Ectodermal cell (in vitro differentiated cells): ENCODE data around the gene RAB36.
A peak's percentile ranks its signal among the peaks of the same experiment; 100 is the strongest.

Experiments
- H3K27ac ChIP-seq: 2 replicates; pipeline ENCODE4 v1.7.0; 2013; ENCODE audit warnings: mild to moderate bottlenecking, low read depth, low read length; ENCODE audit not compliant: insufficient read depth, poor library complexity, severe bottlenecking
- H3K27me3 ChIP-seq: 2 replicates; pipeline ENCODE4 v1.7.0; 2013; ENCODE audit warnings: mild to moderate bottlenecking, low read length; ENCODE audit not compliant: insufficient read depth, control insufficient read depth, poor library complexity, severe bottlenecking
- H3K36me3 ChIP-seq: one replicate; pipeline ENCODE4 v1.7.0; 2013; ENCODE audit warnings: low read length; ENCODE audit not compliant: control insufficient read depth, insufficient read depth
- H3K4me1 ChIP-seq: one replicate; pipeline ENCODE4 v1.7.0; 2013; ENCODE audit warnings: low read length; ENCODE audit not compliant: control insufficient read depth, insufficient read depth
- H3K4me3 ChIP-seq: 2 replicates; pipeline ENCODE4 v1.7.0; 2013; ENCODE audit warnings: low read depth, low read length, control low read depth; ENCODE audit not compliant: insufficient read depth
- H3K9me3 ChIP-seq: 2 replicates; pipeline ENCODE4 v1.7.0; 2013; ENCODE audit warnings: mild to moderate bottlenecking, low read length, moderate library complexity; ENCODE audit not compliant: control insufficient read depth
- WGBS, 2 experiments: methylation state at CpG; one replicate each; pipeline ENCODE4 v1.1.7; 2013; ENCODE audit warnings: missing lambda C conversion rate in 2 of 2; 5-methylcytosine and 5-hydroxymethylcytosine counted together

The RAB36 gene

GRCh38 chr22:23138584-23139435, 6.5 kb upstream of the RAB36 start:
- Histone ChIP-seq H3K4me1 (peaks cover 11% of the 10 kb centered on the region), H3K4me3 (no peak overlapping the region), H3K9me3 (no peaks in the 10 kb centered on the region), H3K27ac (no peak overlapping the region), H3K27me3 (no peaks in the 10 kb centered on the region), H3K36me3 (no peaks in the 10 kb centered on the region)
- WGBS, 2 experiments = 91 to 94% methylated on average over 11 to 12 of the region's 12 CpGs

GRCh38 chr22:23140385-23140784, 4.9 kb upstream of the RAB36 start:
- Histone ChIP-seq H3K27me3 (no peaks in the 10 kb centered on the region), H3K27ac (no peak overlapping the region)

GRCh38 chr22:23142546-23143105, 2.7 kb upstream of the RAB36 start:
- Histone ChIP-seq H3K27me3 (no peaks in the 10 kb centered on the region), H3K4me1 (peaks cover 18% of the 10 kb centered on the region), H3K9me3 (no peaks in the 10 kb centered on the region), H3K4me3 (no peak overlapping the region), H3K36me3 (no peaks in the 10 kb centered on the region), H3K27ac (peak overlapping the region; percentile 81)
- 90 to 93% methylated on average over 9 of the region's 9 CpGs for WGBS, 2 experiments

More at GRCh38 chr22:23140385-23140784, 4.9 kb upstream of the RAB36 start:
- Histone ChIP-seq H3K36me3 (no peaks in the 10 kb centered on the region), H3K4me1 (peaks cover 11% of the 10 kb centered on the region), H3K4me3 (no peak overlapping the region), H3K9me3 (no peaks in the 10 kb centered on the region)

GRCh38 chr22:23143119-23143518, 2.2 kb upstream of the RAB36 start:
- Histone ChIP-seq H3K4me1 (peaks cover 18% of the 10 kb centered on the region), H3K27me3 (no peaks in the 10 kb centered on the region), H3K9me3 (no peaks in the 10 kb centered on the region), H3K36me3 (no peaks in the 10 kb centered on the region), H3K27ac (no peak overlapping the region), H3K4me3 (no peak overlapping the region)
- WGBS, 2 experiments = 86 to 100% methylated on average over 1 of the region's 1 CpG

GRCh38 chr22:23144432-23144831, 845 bp upstream of the RAB36 start:
- no peak overlapping the region for H3K4me3 ChIP-seq
- H3K27ac ChIP-seq = no peak overlapping the region
- WGBS, 2 experiments = 82 to 94% methylated on average over 2 to 4 of the region's 4 CpGs
- H3K36me3 ChIP-seq = no peaks in the 10 kb centered on the region
- H3K4me1 ChIP-seq = peaks cover 18% of the 10 kb centered on the region
- H3K27me3 ChIP-seq = no peaks in the 10 kb centered on the region
- H3K9me3 ChIP-seq = no peaks in the 10 kb centered on the region

- Histone ChIP-seq H3K4me1 (peaks cover 23% of the 10 kb centered on the region), H3K4me3 (peak overlapping the region; percentile 51), H3K27ac (peak overlapping the region; percentile 38), H3K27me3 (no peaks in the 10 kb centered on the region), H3K36me3 (peaks cover 3% of the 10 kb centered on the region), H3K9me3 (no peaks in the 10 kb centered on the region)
- 74 to 75% methylated on average over 2 of the region's 2 CpGs for WGBS, 2 experiments
Measured at GRCh38 chr22:23145878-23146470, 697 bp downstream of the RAB36 start.

- Histone ChIP-seq H3K36me3 (peaks cover 3% of the 10 kb centered on the region), H3K27ac (no peak overlapping the region), H3K4me3 (no peak overlapping the region), H3K4me1 (peaks cover 17% of the 10 kb centered on the region), H3K9me3 (no peaks in the 10 kb centered on the region), H3K27me3 (no peaks in the 10 kb centered on the region)
- 88 to 89% methylated on average over 8 of the region's 8 CpGs for WGBS, 2 experiments
Measured at GRCh38 chr22:23146478-23147205, 1.4 kb downstream of the RAB36 start.

- 91 to 92% methylated on average over 6 of the region's 6 CpGs for WGBS, 2 experiments
- Histone ChIP-seq H3K27ac (no peak overlapping the region), H3K36me3 (peaks cover 3% of the 10 kb centered on the region), H3K4me3 (no peak overlapping the region), H3K4me1 (peaks cover 13% of the 10 kb centered on the region), H3K9me3 (no peaks in the 10 kb centered on the region), H3K27me3 (no peaks in the 10 kb centered on the region)
Measured at GRCh38 chr22:23147617-23148387, 2.5 kb downstream of the RAB36 start.

- WGBS, 2 experiments = 81 to 82% methylated on average over 15 of the region's 15 CpGs
- Histone ChIP-seq H3K27ac (no peak overlapping the region), H3K27me3 (no peaks in the 10 kb centered on the region), H3K9me3 (no peaks in the 10 kb centered on the region), H3K4me3 (no peak overlapping the region), H3K4me1 (peaks cover 16% of the 10 kb centered on the region), H3K36me3 (peaks cover 3% of the 10 kb centered on the region)
Measured at GRCh38 chr22:23149743-23150238, 4.5 kb downstream of the RAB36 start.
